ENCODE results near the gene STAB2. TPM values are rescaled to one million over a fixed set of nuclear protein-coding genes. Genes with fewer than 3 reads are reported as not detected.

STAB2 gene
- polyA plus RNA-seq, 1 donor = 6.6 TPM

DNA sequence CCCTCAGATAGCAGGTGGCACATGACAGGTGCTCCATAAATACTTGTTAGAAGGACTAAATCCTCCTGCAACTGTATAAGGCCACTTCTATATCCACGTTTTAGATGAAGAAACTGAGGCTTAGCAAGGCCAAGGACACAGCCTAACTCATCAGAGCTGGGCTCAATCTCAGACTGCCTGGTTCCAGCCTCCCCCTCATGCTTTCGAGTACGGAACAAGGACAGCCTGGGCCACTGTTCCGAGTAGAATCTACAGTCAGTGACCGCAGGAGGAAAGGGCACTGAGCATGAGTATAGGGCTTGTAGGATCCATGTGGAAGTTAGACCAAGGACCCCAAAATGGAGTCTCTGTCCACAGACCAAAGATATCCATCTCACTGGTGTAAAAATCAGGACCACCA is 169.4 kb downstream of the STAB2 start:
- no peak for DNase-seq
- no CpG with 5 or more reads among the region's 5 CpGs for WGBS (ENCODE audit: insufficient coverage, low lambda C conversion rate)
- no peak overlapping the region for H3K27ac ChIP-seq (ENCODE audit: low read length)

DNA sequence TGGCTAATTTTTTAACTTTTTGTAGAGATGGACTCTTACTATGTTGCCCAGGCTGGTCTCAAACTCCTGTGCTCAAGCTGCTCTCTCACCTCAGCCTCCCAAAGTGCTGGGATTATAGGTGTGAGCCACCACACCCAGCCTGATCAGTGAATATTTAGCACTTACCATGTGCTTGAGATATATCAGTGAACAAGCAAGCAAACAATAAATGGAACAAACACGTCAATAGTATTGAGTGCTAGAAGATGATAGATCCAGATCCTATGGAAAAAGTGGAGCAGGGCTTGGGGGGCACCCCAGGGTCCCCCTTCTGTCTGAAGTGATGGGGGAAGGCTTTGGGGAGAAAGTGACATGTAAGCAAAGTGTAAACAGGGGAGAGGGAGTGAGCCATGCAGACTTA is 170.2 kb downstream of the STAB2 start:
- no CpG with 5 or more reads among the region's 1 CpG for WGBS (ENCODE audit: insufficient coverage, low lambda C conversion rate)
- Histone ChIP-seq H3K27me3 (ENCODE audit: control insufficient read depth, insufficient read depth, low read length) (no peaks in the 10 kb centered on the region), H3K9me3 (ENCODE audit: control insufficient read depth, low read depth, low read length) (no peaks in the 10 kb centered on the region), H3K4me3 (ENCODE audit: low read length) (no peak overlapping the region), H3K36me3 (ENCODE audit: control insufficient read depth, insufficient read depth, low read length) (peaks cover 2% of the 10 kb centered on the region), H3K4me1 (ENCODE audit: control insufficient read depth, insufficient read depth, low read length) (no peaks in the 10 kb centered on the region), H3K27ac (ENCODE audit: low read length) (no peak overlapping the region)
- DNase-seq = no peak

More for the DNA sequence above, 169.4 kb downstream of the STAB2 start:
- H3K9me3 ChIP-seq (ENCODE audit: control insufficient read depth, low read depth, low read length) = no peaks in the 10 kb centered on the region
- no peaks in the 10 kb centered on the region for H3K4me1 ChIP-seq (ENCODE audit: control insufficient read depth, insufficient read depth, low read length)
- no peaks in the 10 kb centered on the region for H3K36me3 ChIP-seq (ENCODE audit: control insufficient read depth, insufficient read depth, low read length)
- H3K4me3 ChIP-seq (ENCODE audit: low read length) = no peak overlapping the region
- H3K27me3 ChIP-seq (ENCODE audit: control insufficient read depth, insufficient read depth, low read length) = no peaks in the 10 kb centered on the region

DNA sequence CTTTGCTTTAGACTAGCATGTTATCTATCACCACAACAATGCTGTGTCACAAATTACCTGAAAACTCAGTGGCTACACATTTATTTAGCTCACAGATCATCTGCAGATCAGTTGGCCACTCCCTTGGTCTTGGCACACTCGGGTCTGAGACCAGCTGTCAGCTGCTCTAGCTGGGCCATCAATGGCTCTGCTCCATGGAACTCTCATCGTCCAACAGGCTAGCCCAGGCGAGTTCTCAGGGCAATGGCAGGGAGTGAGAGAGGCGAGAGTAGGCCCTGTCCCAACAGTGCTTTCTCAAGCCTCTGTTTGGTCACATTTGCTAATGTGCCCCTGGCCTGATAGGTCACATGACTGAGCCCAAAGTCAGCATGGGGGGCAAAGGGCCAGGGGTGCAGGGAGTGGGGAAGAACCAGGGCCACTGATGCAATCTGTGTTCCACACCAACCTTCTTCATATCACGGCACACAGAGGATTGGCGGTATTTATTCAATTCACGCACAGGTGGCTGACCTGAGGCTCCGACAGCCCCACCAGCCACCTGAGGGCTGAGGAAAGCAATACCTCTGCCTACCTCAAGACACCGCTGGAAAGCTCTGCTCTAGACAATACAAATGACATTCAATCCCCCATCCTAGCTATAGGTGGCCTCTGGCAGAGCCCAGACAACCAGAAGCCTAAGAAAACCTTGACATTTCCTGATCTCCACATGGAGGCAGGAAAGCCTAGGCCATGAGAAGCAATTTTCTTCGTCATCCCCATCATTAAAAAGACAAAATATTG is 171.4 kb downstream of the STAB2 start:
- Histone ChIP-seq H3K36me3 (ENCODE audit: control insufficient read depth, insufficient read depth, low read length) (peaks cover 4% of the 10 kb centered on the region), H3K27ac (ENCODE audit: low read length) (no peak overlapping the region)
- WGBS (ENCODE audit: insufficient coverage, low lambda C conversion rate) = no CpG with 5 or more reads among the region's 10 CpGs

DNA sequence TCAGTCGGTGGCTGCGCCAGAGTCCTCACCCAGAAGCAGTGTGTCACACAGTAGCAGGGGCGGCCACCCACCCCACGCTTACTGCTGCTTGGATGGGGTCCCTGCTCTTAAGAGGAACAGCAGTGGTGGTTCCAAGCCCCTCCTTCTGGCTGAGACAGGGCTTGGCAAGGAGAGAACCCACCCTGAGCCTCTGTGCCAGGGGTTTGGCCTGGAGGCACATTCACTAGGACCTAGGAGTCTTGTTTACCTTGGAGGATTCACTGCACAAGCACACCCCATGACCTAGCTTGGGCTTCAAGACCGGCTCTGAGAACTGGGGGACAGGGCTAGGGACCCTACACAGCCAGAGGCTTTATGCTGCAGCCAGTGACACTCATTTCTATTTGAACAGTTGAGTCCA is 175.4 kb downstream of the STAB2 start:
- no peak for DNase-seq
- no peak overlapping the region for H3K27ac ChIP-seq (ENCODE audit: low read length)

More for the DNA sequence above, 171.4 kb downstream of the STAB2 start:
- no peaks in the 10 kb centered on the region for H3K27me3 ChIP-seq (ENCODE audit: control insufficient read depth, insufficient read depth, low read length)
- no peaks in the 10 kb centered on the region for H3K4me1 ChIP-seq (ENCODE audit: control insufficient read depth, insufficient read depth, low read length)
- no peaks in the 10 kb centered on the region for H3K9me3 ChIP-seq (ENCODE audit: control insufficient read depth, low read depth, low read length)
- H3K4me3 ChIP-seq (ENCODE audit: low read length) = no peak overlapping the region
- DNase-seq = no peak

DNA sequence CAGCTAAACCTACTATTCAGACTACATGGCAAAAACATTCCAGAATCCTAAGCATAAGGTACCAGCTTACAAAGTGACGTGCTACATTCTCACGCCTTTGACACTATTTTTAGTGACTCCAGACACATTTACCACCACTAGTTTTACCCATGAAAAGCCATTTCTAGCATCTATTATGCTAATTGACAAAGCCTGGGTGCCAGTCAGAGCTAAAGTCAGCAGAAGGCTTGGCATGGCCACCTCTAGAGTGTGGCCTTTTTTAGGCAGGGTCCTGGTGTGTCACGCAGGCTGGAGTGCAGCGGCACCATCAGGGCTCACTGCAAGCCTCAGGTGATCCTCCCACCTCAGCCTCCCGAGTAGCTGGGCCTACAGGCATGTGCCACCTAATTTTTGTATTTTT is 178.2 kb downstream of the STAB2 start:
- no peak for DNase-seq
- H3K9me3 ChIP-seq (ENCODE audit: control insufficient read depth, low read depth, low read length) = no peaks in the 10 kb centered on the region
- H3K27ac ChIP-seq (ENCODE audit: low read length) = no peak overlapping the region
- 100% methylated on average over 2 of the region's 5 CpGs for WGBS (ENCODE audit: insufficient coverage, low lambda C conversion rate)
- H3K4me1 ChIP-seq (ENCODE audit: control insufficient read depth, insufficient read depth, low read length) = no peaks in the 10 kb centered on the region
- no peak overlapping the region for H3K4me3 ChIP-seq (ENCODE audit: low read length)
- H3K27me3 ChIP-seq (ENCODE audit: control insufficient read depth, insufficient read depth, low read length) = no peaks in the 10 kb centered on the region
- H3K36me3 ChIP-seq (ENCODE audit: control insufficient read depth, insufficient read depth, low read length) = peaks cover 11% of the 10 kb centered on the region

More for the DNA sequence above, 175.4 kb downstream of the STAB2 start:
- no CpG with 5 or more reads among the region's 5 CpGs for WGBS (ENCODE audit: insufficient coverage, low lambda C conversion rate)
- no peaks in the 10 kb centered on the region for H3K27me3 ChIP-seq (ENCODE audit: control insufficient read depth, insufficient read depth, low read length)
- H3K4me1 ChIP-seq (ENCODE audit: control insufficient read depth, insufficient read depth, low read length) = no peaks in the 10 kb centered on the region
- H3K9me3 ChIP-seq (ENCODE audit: control insufficient read depth, low read depth, low read length) = no peaks in the 10 kb centered on the region
- peaks cover 11% of the 10 kb centered on the region for H3K36me3 ChIP-seq (ENCODE audit: control insufficient read depth, insufficient read depth, low read length)
- no peak overlapping the region for H3K4me3 ChIP-seq (ENCODE audit: low read length)

DNA sequence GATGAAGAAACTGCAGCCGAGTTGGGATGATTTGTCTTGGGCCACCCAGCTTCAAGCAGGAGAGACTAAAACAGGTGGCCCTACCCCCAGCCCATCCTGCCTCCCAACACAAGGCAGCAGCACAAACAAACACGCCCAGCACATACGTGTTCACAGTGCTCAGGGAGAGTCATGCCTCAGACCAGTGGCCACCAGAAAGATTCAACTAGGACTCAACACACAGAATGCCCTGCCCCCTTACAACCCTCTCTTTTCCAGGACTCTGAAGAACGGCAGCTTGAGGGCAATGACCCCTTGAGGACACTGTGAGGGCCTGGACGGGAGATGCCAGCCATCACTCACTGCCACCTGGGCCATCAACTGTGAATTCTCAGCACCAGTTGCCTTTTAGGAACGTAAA is 179.0 kb downstream of the STAB2 start:
- no peaks in the 10 kb centered on the region for H3K27me3 ChIP-seq (ENCODE audit: control insufficient read depth, insufficient read depth, low read length)
- no peak overlapping the region for H3K27ac ChIP-seq (ENCODE audit: low read length)
- no peaks in the 10 kb centered on the region for H3K4me1 ChIP-seq (ENCODE audit: control insufficient read depth, insufficient read depth, low read length)
- no peaks in the 10 kb centered on the region for H3K9me3 ChIP-seq (ENCODE audit: control insufficient read depth, low read depth, low read length)
- no peak for DNase-seq
- H3K36me3 ChIP-seq (ENCODE audit: control insufficient read depth, insufficient read depth, low read length) = peaks cover 13% of the 10 kb centered on the region
- H3K4me3 ChIP-seq (ENCODE audit: low read length) = no peak overlapping the region
- no CpG with 5 or more reads among the region's 6 CpGs for WGBS (ENCODE audit: insufficient coverage, low lambda C conversion rate)

DNA sequence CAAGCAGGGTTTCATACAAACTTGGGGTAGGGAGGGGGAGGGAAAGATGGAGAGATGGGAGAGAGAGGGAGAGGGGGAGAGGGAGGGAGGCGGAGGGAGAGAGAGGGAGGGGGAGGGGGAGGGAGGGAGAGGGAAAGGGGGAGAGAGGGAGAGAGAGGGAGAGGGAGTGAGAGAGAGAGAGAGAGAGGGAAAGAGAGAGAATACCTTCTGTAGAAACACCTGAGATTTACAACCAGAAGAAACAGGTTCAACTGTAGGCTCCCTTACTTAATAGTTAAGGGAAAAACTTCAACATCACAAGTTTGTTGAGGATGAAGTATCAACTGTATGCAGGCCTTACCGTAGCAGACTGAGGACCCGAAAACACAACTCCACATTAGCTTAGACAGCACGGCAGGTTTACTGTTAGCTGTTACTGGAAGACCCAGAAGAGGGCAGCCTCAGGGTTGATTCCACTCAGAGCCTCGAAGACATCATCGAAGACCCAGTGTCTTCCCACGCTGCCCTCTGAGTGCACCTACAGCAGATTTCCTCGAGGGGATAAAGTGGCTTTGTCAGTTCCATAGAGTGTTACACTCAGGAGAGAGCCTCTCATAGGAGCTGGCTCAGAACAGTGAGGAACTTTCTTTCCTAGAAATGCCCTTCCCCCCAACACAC is 181.5 kb downstream of the STAB2 start:
- Histone ChIP-seq H3K4me3 (ENCODE audit: low read length) (no peak overlapping the region), H3K36me3 (ENCODE audit: control insufficient read depth, insufficient read depth, low read length) (peaks cover 9% of the 10 kb centered on the region), H3K4me1 (ENCODE audit: control insufficient read depth, insufficient read depth, low read length) (no peaks in the 10 kb centered on the region), H3K27me3 (ENCODE audit: control insufficient read depth, insufficient read depth, low read length) (no peaks in the 10 kb centered on the region), H3K27ac (ENCODE audit: low read length) (no peak overlapping the region), H3K9me3 (ENCODE audit: control insufficient read depth, low read depth, low read length) (no peaks in the 10 kb centered on the region)
- no peak for DNase-seq
- WGBS (ENCODE audit: insufficient coverage, low lambda C conversion rate) = no CpG with 5 or more reads among the region's 8 CpGs

DNA sequence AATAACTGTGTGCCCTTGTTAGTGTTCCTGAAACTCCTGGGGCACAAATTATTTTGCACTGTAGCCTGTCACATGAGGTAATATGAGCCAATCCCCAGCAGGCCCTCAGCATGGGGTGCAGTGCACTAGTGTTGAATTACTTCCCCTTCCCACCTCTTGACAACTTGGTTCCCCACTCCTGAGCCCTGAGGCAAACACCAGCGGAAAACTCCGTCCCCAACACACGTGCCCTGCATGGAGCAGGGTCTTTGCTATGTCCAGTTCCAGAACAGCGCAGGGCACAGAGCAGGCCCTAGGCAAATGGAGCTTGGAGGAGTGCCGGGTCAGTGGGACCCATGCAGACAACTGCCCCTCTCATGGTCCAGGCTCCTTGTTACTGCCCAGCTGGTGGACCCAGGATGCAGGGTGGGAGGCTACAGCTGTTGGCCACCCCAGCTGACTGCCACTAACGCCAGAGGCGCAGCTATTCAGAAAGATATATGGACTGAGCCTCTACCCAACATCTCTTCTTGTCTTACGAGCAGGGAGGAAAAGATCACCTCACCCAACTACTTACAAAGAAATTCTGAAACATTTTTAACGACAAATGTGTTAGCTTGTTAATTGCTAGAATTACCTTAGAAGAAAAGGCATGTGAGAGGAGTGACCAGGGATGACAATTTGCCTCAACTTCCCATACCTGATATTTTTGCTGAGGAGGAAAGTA is 182.3 kb downstream of the STAB2 start:
- Histone ChIP-seq H3K9me3 (ENCODE audit: control insufficient read depth, low read depth, low read length) (no peaks in the 10 kb centered on the region), H3K36me3 (ENCODE audit: control insufficient read depth, insufficient read depth, low read length) (peaks cover 9% of the 10 kb centered on the region), H3K27ac (ENCODE audit: low read length) (no peak overlapping the region), H3K4me1 (ENCODE audit: control insufficient read depth, insufficient read depth, low read length) (no peaks in the 10 kb centered on the region), H3K27me3 (ENCODE audit: control insufficient read depth, insufficient read depth, low read length) (no peaks in the 10 kb centered on the region), H3K4me3 (ENCODE audit: low read length) (no peak overlapping the region)
- DNase-seq = no peak
- no CpG with 5 or more reads among the region's 9 CpGs for WGBS (ENCODE audit: insufficient coverage, low lambda C conversion rate)

DNA sequence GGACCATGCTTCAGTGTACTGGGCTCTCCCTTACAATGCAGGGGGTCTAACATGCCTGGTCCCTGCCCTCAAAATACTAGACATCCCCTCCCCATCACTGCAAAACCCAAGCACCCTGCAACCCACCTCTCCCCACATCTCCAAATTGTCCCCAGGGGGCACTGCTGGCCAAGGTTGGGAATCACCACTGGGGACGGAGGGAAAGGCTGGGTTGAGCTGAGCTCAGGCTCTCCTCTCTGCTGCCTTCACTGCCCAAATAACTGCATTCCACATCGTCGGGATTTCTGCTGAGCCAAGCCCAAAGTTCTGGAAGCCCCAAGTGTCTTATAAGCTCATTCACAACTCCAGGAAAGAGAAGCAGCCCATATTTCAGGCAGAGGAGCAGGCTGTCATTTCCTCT is 184.4 kb downstream of the STAB2 start:
- Histone ChIP-seq H3K36me3 (ENCODE audit: control insufficient read depth, insufficient read depth, low read length) (peaks cover 3% of the 10 kb centered on the region), H3K4me1 (ENCODE audit: control insufficient read depth, insufficient read depth, low read length) (no peaks in the 10 kb centered on the region), H3K27me3 (ENCODE audit: control insufficient read depth, insufficient read depth, low read length) (no peaks in the 10 kb centered on the region), H3K4me3 (ENCODE audit: low read length) (no peak overlapping the region), H3K9me3 (ENCODE audit: control insufficient read depth, low read depth, low read length) (no peaks in the 10 kb centered on the region), H3K27ac (ENCODE audit: low read length) (no peak overlapping the region)
- DNase-seq = no peak
- no CpG with 5 or more reads among the region's 3 CpGs for WGBS (ENCODE audit: insufficient coverage, low lambda C conversion rate)

DNA sequence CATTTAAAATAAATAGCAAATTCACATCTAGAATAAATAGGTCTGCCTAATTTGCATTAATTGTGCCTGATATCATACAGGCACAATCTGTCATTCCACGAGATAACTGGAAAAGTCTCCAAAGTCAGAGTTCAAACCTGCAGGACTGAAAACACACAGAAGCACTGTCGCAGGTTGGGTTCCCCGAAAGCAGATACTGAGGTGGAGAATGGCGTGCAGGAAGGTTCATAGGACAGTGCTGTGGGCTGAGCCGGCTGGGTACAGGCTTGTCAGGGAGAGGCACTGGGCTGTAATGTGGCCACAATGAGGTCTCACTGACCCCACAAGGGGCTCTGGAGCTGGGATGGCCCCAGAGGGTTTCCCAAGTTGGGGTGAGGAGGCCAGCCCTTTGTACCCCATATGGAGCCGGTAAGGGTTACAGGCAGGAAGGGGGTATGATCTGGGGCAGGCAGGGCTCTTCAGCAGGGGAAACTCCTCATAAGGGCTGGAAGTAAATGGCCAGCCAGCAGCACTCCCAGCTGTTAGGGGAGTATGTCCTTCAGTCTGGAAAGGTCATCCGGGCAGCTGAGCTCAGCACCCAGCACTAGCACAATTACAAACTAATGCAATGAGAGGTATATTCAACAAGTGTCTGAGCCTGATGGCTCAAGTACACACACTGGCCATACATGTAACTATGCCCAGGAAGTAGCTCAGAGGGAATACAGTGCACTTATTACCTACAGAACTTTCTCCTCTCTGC is 185.5 kb downstream of the STAB2 start:
- no peak overlapping the region for H3K4me3 ChIP-seq (ENCODE audit: low read length)
- no peak for DNase-seq
- no CpG with 5 or more reads among the region's 7 CpGs for WGBS (ENCODE audit: insufficient coverage, low lambda C conversion rate)
- no peaks in the 10 kb centered on the region for H3K9me3 ChIP-seq (ENCODE audit: control insufficient read depth, low read depth, low read length)
- no peaks in the 10 kb centered on the region for H3K27me3 ChIP-seq (ENCODE audit: control insufficient read depth, insufficient read depth, low read length)
- H3K36me3 ChIP-seq (ENCODE audit: control insufficient read depth, insufficient read depth, low read length) = peaks cover 12% of the 10 kb centered on the region
- H3K4me1 ChIP-seq (ENCODE audit: control insufficient read depth, insufficient read depth, low read length) = no peaks in the 10 kb centered on the region
- H3K27ac ChIP-seq (ENCODE audit: low read length) = no peak overlapping the region

All from large intestine (tissue), 3 donors.